Measurements from ENCODE around the gene TCEA2.
"Not testable (repeated sequence)": the region's sequence is repeated elsewhere in the genome, so short reads cannot be mapped to it uniquely, and the experiment has no call there.

The TCEA2 gene

DNA sequence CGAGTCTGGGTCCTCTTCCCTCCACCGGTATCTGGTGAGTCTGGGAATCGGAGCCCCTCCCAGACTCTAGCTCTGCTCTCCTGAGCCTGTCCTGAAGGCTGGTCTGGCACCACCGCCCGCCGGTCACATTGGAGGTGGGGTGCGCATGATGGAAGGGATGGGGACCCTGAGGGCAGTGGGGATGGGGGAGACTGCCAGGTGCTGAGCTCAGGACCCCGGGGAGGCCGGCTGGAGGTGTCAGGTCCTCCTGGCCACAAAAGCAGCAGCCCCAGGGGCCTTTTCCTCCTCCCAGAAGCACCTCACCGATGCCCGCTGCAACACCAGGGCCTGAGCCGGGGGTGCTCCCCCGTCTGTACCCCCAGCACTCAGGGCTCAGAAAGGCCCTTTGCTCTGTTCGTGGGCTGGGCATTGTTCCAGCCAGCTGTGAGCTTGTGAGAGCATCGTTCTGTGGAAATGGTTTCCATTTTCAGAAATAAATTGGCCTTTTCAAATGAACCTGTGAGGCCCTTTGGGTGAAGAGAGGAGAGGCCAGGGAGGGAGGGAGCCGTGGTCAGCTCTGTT, 46.9 kb downstream of the TCEA2 start:
- Mint-ChIP-seq H3K27me3 (ENCODE audit: low read depth) (no peaks in the 10 kb centered on the region), H3K9me3 (no peaks in the 10 kb centered on the region), H3K4me3 (no peak overlapping the region), H3K36me3 (ENCODE audit: low read depth) (no peaks in the 10 kb centered on the region), H3K27ac (no peak overlapping the region), H3K4me1 (ENCODE audit: low read depth) (no peaks in the 10 kb centered on the region)
- DNase-seq (ENCODE audit: low spot score) = no peak

DNA sequence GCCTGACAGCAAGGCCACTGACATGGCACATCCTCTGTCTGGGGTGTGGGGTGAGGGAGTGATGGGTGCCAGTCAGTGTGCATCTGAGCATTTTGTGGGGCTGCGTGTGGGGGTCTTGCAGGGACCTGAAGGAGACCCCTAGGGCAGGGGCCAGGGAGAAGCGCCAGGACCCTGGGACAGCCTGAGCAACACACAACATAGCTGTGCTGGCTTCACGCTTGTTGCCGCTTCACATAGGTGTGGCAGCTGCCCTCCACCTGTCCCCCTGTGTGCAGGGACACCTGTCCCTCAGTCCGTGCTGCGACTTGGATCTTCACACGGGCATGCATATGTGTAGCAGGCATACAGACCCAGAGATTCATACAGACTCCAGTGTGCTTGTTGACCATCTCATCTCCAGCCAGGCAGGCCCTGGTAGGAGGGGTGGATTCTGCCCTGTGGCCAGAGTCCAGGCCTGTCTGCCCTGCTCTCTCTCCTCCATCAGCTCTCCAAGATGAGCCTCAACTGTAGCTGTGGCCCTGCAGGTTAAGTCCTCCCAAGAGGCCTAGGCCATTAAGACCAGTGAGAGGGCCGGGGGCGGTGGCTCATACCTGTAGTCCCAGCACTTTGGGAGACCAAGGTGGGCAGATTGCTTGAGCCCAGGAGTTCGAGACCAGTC, 47.5 kb downstream of the TCEA2 start:
- no peaks in the 10 kb centered on the region for H3K4me1 Mint-ChIP-seq (ENCODE audit: low read depth)
- H3K9me3 Mint-ChIP-seq = no peaks in the 10 kb centered on the region
- no peaks in the 10 kb centered on the region for H3K27me3 Mint-ChIP-seq (ENCODE audit: low read depth)
- H3K27ac Mint-ChIP-seq = no peak overlapping the region
- H3K4me3 Mint-ChIP-seq = no peak overlapping the region
- H3K36me3 Mint-ChIP-seq (ENCODE audit: low read depth) = no peaks in the 10 kb centered on the region
- peak; percentile 2 for DNase-seq (ENCODE audit: low spot score)

DNA sequence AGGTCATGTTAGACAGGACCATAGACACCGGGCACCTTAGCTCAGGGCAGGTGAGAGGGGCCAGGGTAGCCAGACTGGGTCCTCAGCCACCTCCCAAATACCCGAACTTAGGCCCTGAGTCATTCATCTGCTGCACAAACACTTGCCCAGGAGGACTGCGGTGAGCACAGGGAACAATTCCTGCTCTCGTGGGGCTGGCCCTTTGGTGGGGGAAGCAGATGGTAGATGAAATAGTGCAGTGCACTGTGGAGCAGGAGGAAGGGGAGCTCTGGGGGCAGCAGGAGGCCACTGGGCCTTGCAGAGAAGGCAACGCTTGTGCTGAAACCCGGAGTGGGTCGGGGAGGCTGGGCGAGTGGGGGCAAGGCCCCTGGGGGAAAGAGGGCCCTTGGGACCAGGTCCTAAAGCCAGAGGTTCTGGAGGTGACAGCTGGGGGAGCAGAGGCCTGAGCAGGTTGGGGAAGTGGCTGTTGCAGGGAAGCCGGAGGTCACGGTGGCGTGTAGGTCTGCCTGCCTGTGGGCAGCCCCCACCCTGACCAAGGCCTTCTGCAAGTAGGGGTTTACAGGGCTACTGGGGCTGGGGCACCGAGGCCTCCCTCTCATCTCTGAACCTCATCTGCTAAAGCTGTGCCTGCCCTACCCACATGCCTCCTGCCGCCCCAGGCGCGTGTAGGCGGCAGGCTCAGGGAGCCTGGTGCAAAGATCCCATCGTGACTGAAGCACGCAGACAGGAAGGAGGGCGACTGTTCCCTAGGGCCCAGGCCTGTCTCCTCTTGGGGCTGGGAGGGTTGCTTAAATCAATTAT, 49.0 kb downstream of the TCEA2 start:
- H3K36me3 Mint-ChIP-seq (ENCODE audit: low read depth) = no peaks in the 10 kb centered on the region
- no peaks in the 10 kb centered on the region for H3K4me1 Mint-ChIP-seq (ENCODE audit: low read depth)
- H3K27me3 Mint-ChIP-seq (ENCODE audit: low read depth) = no peaks in the 10 kb centered on the region
- no peaks in the 10 kb centered on the region for H3K9me3 Mint-ChIP-seq
- H3K4me3 Mint-ChIP-seq = no peak overlapping the region
- DNase-seq (ENCODE audit: low spot score) = no peak
- no peak overlapping the region for H3K27ac Mint-ChIP-seq

DNA sequence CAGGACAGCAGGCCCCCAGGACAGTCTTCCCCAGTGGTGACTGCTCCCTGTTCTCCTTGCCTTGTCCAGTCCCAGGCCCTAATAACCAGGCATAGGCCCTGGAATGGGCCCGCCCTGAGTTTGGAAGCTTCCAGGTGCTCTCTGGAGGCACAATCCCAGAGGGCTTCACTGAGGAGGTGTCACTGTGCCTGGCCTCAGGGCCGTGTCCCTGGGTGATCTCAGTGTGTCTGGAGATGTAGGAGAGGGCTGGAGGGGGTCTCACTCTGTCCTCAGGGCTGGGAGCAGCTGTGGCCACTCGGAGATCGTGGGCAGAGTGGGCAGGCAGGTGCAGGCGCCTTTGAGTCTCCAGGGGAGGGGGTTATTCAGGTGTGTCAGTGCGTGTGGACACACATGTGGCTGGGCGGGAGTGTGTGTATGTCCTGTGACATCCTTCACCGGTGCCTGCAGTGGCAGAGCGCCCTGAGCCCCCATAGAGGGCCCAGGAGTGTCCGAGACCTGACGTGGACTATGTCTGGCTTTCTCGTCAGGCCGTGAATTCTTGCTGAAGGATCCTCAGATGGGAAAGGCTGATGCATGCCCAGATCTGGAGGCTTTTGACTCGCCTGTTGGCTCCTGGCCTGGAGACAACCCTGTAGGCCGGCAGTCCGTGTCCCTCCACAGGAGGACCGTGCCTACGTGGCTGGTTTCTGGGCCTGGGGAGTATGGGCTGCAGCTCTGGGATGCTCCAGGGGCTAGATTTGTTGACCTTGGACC, 49.9 kb downstream of the TCEA2 start:
- DNase-seq (ENCODE audit: low spot score) = peak; percentile 2
- no peak overlapping the region for H3K4me3 Mint-ChIP-seq
- no peaks in the 10 kb centered on the region for H3K36me3 Mint-ChIP-seq (ENCODE audit: low read depth)
- H3K4me1 Mint-ChIP-seq (ENCODE audit: low read depth) = no peaks in the 10 kb centered on the region
- no peaks in the 10 kb centered on the region for H3K27me3 Mint-ChIP-seq (ENCODE audit: low read depth)
- no peak overlapping the region for H3K27ac Mint-ChIP-seq
- H3K9me3 Mint-ChIP-seq = no peaks in the 10 kb centered on the region

DNA sequence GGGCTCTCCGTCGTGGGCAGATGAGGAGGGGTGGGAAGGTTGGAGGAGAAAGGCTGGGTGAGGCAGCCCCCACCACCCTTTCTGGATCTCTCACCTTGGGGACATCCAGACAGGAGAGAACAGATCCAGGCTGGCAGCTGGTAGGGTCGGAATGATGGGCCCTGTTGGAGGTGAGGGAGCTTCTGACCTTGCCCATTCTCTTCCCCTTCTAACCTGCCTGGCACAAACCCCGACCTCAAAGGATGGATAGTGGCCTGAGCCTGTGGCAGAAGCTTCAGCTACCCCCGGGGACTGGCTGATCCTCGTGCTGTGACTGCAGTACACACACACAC, 50.4 kb downstream of the TCEA2 start:
- no peaks in the 10 kb centered on the region for H3K36me3 Mint-ChIP-seq (ENCODE audit: low read depth)
- DNase-seq (ENCODE audit: low spot score) = no peak
- no peak overlapping the region for H3K4me3 Mint-ChIP-seq
- H3K4me1 Mint-ChIP-seq (ENCODE audit: low read depth) = no peaks in the 10 kb centered on the region
- no peaks in the 10 kb centered on the region for H3K9me3 Mint-ChIP-seq
- no peak overlapping the region for H3K27ac Mint-ChIP-seq
- H3K27me3 Mint-ChIP-seq (ENCODE audit: low read depth) = no peaks in the 10 kb centered on the region

DNA sequence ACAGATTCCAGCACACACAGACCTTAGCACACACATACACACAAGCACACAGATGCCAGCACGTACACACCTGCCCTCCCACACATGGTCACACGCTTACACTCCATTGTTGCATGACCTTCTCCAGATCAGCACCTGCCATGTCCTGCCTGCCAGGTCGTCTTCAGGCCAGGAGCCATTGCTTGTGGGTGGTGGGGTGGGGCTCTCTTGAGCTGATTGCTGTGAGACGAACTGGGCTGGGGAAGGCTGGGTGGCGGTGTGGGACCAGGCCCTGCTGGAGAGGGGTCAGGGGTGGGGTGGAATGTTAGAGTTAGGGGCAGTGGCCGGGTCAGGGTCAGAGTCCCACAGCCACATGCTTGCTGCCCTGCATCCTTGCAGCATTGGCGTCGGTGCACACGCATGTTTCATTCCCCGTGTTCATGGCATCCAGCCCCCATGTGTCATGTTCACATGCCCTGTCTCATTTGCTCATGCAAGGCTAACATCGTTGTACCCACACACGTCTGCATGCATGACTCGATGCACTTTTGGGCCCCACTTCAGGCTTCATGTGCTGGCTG, 50.9 kb downstream of the TCEA2 start:
- peak; percentile 2 for DNase-seq (ENCODE audit: low spot score)
- no peak overlapping the region for H3K27ac Mint-ChIP-seq
- no peaks in the 10 kb centered on the region for H3K27me3 Mint-ChIP-seq (ENCODE audit: low read depth)
- no peak overlapping the region for H3K4me3 Mint-ChIP-seq
- no peaks in the 10 kb centered on the region for H3K4me1 Mint-ChIP-seq (ENCODE audit: low read depth)
- no peaks in the 10 kb centered on the region for H3K9me3 Mint-ChIP-seq
- H3K36me3 Mint-ChIP-seq (ENCODE audit: low read depth) = no peaks in the 10 kb centered on the region

DNA sequence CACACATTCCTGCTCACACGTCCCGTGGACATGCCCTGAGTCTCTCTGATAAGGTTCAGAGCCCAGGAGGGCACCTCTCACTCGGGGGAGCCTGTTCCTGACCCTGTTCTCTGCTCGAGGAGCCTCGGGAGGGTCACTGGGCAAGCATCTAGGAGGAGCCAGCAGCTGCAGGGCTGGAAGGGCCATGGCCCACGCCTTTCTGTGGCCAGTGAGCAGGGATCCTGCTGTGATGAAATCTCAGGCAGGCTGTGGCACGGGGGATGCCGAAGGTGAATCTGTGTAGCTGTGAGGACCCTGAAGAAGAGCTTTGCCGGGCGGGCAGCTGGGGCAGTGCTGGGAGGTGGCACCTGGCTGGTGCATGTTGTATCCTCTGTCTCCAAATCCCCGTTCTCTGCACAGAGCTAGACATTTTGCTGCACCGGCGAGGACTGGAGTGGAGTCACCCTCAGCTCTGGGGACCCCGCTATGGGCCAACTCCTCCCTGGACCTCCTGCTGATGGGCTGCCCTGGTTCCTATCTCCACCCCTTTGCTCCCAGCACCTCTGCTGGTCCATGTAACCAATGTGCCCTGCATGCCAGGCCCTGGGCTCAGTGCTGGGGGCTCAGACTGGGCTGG, 51.5 kb downstream of the TCEA2 start:
- Mint-ChIP-seq H3K36me3 (ENCODE audit: low read depth) (no peaks in the 10 kb centered on the region), H3K27me3 (ENCODE audit: low read depth) (no peaks in the 10 kb centered on the region), H3K27ac (no peak overlapping the region), H3K9me3 (no peaks in the 10 kb centered on the region), H3K4me3 (no peak overlapping the region), H3K4me1 (ENCODE audit: low read depth) (no peaks in the 10 kb centered on the region)
- DNase-seq (ENCODE audit: low spot score) = peak; percentile 2

DNA sequence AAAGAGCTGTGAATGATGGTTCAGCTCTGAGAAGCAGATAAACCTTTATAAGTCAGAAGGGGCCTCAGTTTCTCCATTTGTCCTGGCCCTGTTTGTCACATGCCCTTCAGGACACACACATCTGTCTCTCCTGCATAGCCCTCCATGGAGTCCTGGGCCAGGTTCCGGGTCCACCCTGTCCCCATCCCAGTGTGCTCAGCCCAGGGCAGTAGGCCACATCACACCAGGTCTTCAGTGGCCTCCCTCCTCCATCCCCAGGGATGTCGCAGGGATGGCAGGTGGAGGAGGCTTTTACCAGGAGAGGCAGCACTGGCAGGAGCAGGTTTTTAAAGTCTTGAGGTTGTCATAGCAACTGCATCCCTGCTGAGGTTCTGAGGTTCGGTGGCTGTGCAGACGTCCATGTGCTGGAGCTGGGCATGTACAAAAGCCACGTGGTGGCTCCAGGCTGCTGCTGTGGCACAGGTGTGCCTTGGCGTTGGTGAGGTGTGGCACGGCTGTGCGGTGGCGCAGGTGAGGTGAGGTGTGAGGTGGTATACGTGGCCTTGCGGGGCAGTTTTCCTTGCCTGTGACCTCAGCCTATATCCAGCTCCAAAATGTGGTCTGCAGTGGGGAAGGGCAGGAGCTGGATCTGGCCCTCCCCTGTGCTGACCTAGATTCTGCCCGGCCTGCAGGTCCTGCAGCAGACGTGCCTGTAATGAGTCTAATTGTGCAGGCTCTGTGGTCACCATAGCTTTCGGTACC, 52.3 kb downstream of the TCEA2 start:
- H3K27me3 Mint-ChIP-seq (ENCODE audit: low read depth) = peaks cover 1% of the 10 kb centered on the region
- H3K9me3 Mint-ChIP-seq = no peaks in the 10 kb centered on the region
- no peaks in the 10 kb centered on the region for H3K36me3 Mint-ChIP-seq (ENCODE audit: low read depth)
- H3K27ac Mint-ChIP-seq = no peak overlapping the region
- peaks cover 4% of the 10 kb centered on the region for H3K4me1 Mint-ChIP-seq (ENCODE audit: low read depth)
- no peak overlapping the region for H3K4me3 Mint-ChIP-seq
- DNase-seq (ENCODE audit: low spot score) = peak; percentile 3

DNA sequence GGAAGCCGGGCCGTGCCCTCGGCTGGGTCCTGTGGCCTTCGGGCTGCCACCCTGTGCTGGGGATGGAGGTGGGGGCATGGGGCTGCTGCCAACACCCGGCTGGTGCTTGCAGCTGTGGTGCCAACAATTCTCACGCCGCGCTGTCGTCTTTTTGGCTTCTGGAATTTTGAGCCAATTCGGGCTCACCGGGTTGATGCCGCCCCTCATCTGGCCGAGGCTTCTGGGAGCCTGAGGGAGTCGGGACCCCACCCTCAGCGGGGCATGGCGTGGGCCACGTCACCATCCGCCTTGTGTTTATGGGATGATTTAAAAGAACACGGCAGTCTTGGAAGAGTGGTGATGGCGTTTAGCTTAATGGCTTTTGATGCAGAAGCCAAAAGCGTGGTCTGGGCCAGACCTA, 53.0 kb downstream of the TCEA2 start:
- no peak for DNase-seq (ENCODE audit: low spot score)
- Mint-ChIP-seq H3K9me3 (no peaks in the 10 kb centered on the region), H3K27ac (no peak overlapping the region), H3K36me3 (ENCODE audit: low read depth) (no peaks in the 10 kb centered on the region), H3K4me3 (no peak overlapping the region), H3K27me3 (ENCODE audit: low read depth) (peaks cover 4% of the 10 kb centered on the region), H3K4me1 (ENCODE audit: low read depth) (peaks cover 4% of the 10 kb centered on the region)

DNA sequence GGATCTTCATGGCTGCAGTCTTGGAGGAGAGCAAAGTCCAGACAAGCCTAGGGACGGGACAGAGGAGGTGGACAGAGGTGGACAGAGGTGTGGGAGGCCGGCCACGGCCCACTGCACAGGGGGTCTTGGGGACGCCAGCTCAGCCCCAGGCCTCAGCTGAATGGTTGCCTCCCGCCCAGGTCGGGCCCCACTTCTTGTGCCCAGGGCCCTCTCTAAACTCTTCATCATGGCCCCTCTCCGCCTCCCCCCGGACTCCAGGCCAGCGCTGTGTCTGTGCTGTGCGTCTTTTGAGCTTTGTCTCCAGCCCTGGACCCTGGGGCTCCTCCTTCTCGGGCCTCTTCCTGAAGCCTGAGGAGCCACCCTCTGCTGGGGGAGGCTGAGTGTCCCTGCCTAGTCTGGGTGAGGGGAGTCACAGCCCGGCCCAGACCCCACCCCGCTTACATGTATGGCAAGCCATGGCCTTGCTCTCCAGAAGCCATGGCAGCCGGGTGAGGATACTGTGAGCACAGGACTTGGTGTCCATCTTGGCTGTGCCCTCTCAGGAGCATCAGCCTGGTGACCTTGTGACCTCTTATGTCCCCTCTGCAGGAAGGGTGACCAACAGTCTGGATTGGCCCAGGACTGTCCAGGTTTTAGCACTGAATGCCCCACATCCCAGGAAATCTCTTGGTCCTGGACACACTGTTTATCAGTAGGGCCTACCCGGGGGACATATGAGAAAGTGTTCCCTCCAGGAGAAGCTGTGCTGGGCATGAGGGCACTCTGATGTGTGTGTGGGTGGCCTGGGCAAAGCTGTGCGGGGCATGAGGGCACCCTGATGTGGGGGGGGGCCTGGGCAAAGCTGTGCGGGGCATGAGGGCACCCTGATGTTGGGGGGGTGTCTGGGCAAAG, 53.8 kb downstream of the TCEA2 start:
- H3K4me3 Mint-ChIP-seq = no peak overlapping the region
- no peaks in the 10 kb centered on the region for H3K9me3 Mint-ChIP-seq
- peak; percentile 3 for DNase-seq (ENCODE audit: low spot score)
- peaks cover 4% of the 10 kb centered on the region for H3K4me1 Mint-ChIP-seq (ENCODE audit: low read depth)
- peaks cover 9% of the 10 kb centered on the region for H3K27me3 Mint-ChIP-seq (ENCODE audit: low read depth)
- H3K36me3 Mint-ChIP-seq (ENCODE audit: low read depth) = no peaks in the 10 kb centered on the region
- no peak overlapping the region for H3K27ac Mint-ChIP-seq

DNA sequence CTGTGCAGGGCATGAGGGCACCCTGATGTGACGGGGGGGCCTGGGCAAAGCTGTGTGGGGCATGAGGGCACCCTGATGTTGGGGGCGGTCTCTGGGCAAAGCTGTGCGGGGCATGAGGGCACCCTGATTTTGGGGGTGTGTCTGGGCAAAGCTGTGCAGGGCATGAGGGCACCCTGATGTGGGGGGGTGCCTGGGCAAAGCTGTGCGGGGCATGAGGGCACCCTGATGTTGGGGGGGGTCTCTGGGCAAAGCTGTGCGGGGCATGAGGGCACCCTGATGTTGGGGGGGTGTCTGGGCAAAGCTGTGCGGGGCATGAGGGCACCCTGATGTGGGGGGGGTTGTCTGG, 54.4 kb downstream of the TCEA2 start:
- not testable (repeated sequence) for H3K4me3 Mint-ChIP-seq; H3K36me3 Mint-ChIP-seq (ENCODE audit: low read depth); H3K27me3 Mint-ChIP-seq (ENCODE audit: low read depth); H3K27ac Mint-ChIP-seq; H3K4me1 Mint-ChIP-seq (ENCODE audit: low read depth); DNase-seq (ENCODE audit: low spot score); H3K9me3 Mint-ChIP-seq

DNA sequence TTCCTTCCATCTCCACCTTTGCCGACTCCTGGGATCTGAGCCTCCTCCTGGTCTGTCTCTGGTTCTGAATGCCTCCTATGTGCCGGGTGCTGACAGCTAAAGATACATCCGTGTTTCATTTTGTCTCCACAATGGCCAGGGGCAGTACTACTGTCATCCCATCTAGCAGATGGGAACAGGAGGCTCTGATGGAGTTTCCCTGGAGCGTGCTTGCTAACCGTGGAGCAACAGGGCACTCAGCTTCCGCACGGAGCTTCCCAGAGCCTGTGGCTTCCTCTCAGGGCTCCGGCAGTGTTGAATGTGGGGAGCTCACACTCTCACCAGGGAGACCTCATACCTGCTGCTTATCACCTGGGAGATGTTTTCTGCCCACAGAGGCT, 56.3 kb downstream of the TCEA2 start:
- H3K36me3 Mint-ChIP-seq (ENCODE audit: low read depth) = no peaks in the 10 kb centered on the region
- H3K27me3 Mint-ChIP-seq (ENCODE audit: low read depth) = peaks cover 18% of the 10 kb centered on the region
- H3K9me3 Mint-ChIP-seq = no peaks in the 10 kb centered on the region
- DNase-seq (ENCODE audit: low spot score) = no peak
- no peak overlapping the region for H3K4me3 Mint-ChIP-seq
- H3K27ac Mint-ChIP-seq = peak overlapping the region; percentile 36
- peaks cover 4% of the 10 kb centered on the region for H3K4me1 Mint-ChIP-seq (ENCODE audit: low read depth)

Data from T-helper 2 cell treated with Interferon-gamma antibody and Interleukin-4, amounts not matched to agents 5 μg/mL and 100 μg/mL, for 36 hours (primary cell).